Stimulated activated CD4-positive, alpha-beta T cell treated with anti-CD3 and anti-CD28 coated beads, Interleukin-2, amount 100 ng/mL, for 24 hours (primary cell): ENCODE data around the gene ZNF664.

Experiments used
- DNase-seq, 2 donors: peaks; one replicate each; pipeline ENCODE4 v3.0.0-alpha.2; 2020

ZNF664 gene

GRCh38 chr12:123991372-123991951, 18.4 kb downstream of the ZNF664 start:
- DNase-seq: no peak

GRCh38 chr12:123992118-123992825, 19.3 kb downstream of the ZNF664 start:
- DNase-seq: no peak

GRCh38 chr12:123995023-123995748, 22.2 kb downstream of the ZNF664 start:
- DNase-seq: no peak

DNA sequence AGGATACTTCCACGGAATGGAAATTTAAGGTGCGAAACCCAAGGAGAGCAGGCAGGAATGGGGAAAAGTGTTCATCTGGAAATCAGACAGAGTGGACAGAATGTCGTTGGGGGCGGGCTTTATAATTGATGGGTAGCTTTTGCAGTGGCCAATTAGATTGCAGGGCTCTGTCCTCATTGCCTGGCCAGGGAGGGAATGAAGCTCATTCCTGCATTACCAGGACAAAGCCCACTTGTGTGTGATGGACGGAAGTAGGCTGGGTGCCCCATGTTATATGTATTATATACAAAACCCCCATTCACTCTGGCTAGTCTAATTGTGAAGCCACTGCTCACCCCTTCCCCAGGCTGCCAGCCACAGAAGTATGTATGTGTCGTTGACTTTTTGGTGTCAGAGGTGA, 23.6 kb downstream of the ZNF664 start:
- no peak for DNase-seq

- no peak for DNase-seq
These were observed 24.2 kb downstream of the ZNF664 start for GRCh38 chr12:123997033-123997822.

DNA sequence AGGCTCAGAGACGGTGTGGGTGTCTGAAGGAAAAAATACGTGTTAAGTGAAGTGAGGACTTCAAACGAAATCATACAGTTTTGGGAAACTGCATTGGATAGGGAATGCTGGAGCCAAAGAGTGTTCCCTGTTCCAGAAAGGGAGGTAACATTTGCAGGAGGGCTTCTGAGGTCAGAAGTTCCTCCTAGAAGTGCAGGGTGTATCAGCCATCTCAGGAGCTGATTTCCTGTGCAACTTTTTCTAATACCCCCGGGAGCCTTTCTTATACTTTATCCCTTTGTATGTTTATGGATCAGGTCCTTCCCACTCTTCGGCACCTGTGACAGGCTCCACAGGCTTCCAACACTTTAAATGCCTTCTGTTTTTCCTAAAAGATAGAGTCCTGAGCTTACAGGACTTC, 24.9 kb downstream of the ZNF664 start:
- no peak for DNase-seq

DNA sequence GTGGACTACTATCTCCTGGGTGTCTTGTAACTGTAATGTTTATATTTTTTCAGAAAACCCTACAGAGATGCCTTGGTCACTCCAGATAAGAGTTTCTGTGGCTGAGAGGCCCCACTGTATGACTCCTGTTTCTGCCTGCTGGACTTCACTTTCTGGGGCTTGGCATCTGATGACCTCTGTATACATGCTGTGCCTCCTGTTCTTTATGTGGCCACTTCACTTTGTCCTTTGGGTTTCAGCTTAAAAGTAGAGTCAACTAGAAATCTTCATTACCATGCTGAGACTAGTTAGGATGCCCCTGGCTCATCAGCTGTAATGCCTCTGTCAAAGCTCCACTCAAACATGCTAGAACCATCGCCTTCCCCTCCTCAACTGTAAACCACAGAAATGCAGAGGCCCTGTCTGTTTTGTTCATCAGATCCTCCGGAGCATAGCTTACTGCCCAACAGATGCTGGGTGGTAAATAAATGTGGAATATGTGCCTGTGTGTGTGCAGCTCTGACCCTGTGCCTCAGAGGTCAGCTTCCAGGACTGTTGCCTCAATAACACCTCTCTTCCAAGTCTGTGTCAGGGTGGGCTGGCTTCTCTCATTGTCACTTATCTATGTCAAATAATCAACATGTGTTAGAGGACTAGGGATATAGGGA, 25.5 kb downstream of the ZNF664 start:
- DNase-seq: no peak

DNA sequence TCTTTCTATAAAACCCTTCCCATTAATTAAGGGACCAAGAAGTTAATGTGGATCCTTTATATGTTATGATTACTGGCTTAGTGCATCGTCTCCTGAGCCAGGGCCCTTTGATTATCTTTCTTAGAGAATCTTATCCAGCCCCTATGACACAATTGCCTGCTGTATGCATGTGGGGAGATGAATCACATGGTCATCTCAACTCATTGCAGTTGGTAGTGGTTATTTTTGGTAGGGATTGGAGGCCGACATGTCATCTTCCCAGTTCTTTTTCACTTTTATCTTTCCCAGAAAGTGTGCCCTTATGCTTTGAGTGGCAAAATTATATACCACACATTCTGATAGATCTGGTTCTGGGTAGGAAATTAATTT, 26.0 kb downstream of the ZNF664 start:
- no peak for DNase-seq

- DNase-seq: no peak
These were observed 27.1 kb downstream of the ZNF664 start for GRCh38 chr12:124000111-124000510.

GRCh38 chr12:124001343-124001742, 28.3 kb downstream of the ZNF664 start:
- no peak for DNase-seq

GRCh38 chr12:124002021-124002644, 29.1 kb downstream of the ZNF664 start:
- no peak for DNase-seq

DNA sequence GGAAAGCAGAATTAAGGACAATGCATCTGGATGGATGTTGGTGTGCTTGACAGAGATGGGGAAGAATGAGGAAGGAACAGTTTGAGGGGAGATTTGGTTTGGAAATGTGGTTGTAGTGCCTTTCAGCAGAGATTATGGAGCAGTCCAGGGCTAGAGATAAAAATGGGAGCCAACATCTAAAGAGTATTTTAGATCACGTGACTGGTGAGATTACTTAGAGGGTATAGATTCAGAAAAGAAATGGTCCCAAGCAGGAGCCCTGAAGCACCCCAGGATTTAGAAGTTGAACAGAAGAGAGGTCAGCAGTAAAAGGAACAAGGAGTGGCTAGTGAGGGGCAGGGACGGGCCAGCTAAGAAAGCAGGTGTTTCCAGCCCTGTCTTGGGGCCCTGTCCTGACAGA, 29.6 kb downstream of the ZNF664 start:
- DNase-seq: no peak

DNA sequence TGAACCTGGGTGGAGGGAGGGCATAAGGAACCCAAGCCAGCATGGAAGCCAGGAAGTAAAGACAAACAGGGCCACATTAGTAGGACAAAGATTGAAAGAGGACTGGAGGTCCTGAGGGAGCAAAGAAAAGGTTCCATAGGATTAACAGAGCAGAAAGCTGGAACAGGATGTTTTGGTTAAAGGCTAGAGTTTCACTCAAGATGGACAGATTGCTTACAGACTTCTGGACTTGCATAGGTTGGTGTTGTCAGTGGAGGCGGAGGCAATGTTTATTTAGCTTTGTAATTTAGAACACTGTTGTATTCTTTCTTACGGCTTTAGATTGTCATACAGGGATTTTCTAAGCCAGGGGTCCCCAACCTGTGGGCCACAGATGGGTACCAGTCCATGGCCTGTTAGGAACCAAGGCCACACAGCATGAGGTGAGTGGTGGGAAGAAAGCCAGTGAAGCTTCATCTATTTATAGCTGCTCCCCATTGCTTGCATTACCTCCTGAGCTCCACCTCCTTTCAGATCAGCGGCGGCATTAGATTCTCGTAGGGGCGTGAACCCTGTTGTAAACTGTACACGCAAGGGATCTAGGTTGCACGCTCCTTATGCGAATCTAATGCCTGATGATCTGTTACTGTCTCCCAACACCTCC, 31.3 kb downstream of the ZNF664 start:
- no peak for DNase-seq

DNA sequence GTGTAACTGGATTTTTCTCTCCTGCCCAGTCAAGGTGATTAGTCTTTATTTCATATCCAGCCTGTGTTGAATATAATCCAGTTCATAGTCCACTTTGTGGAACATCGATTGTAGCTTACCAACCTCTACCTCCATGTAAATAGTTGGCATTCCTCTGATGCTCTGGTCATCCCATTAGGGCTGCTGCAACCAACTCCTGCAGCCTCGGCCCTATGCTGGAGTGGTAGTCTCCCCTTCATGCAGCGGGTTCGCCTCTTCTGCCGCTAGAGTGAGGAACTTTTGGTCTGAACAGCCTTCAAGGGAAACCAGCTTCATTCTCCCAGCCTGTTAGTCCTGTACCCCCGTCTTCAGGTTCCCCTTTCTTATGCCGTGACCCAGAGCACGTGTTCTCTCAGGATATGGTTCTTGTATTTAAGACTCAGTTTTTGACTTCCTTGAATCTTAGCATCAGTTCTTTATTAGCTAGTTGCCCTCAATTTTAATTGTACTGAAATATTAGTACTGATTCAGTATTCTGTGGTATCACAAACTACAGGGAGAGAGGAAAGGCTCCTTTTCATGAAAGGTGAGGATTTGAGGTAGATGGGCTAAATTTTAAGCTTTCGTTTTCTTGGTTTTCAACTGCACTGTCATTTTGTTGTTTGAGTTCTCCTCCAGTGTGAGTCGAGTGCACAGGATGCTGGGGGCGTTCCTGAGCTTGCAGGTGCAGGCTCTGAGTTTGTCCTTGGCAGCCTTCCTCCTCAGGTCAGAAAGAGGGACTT, 33.2 kb downstream of the ZNF664 start:
- DNase-seq: peak in 1 of 2 donors; percentile 24

DNA sequence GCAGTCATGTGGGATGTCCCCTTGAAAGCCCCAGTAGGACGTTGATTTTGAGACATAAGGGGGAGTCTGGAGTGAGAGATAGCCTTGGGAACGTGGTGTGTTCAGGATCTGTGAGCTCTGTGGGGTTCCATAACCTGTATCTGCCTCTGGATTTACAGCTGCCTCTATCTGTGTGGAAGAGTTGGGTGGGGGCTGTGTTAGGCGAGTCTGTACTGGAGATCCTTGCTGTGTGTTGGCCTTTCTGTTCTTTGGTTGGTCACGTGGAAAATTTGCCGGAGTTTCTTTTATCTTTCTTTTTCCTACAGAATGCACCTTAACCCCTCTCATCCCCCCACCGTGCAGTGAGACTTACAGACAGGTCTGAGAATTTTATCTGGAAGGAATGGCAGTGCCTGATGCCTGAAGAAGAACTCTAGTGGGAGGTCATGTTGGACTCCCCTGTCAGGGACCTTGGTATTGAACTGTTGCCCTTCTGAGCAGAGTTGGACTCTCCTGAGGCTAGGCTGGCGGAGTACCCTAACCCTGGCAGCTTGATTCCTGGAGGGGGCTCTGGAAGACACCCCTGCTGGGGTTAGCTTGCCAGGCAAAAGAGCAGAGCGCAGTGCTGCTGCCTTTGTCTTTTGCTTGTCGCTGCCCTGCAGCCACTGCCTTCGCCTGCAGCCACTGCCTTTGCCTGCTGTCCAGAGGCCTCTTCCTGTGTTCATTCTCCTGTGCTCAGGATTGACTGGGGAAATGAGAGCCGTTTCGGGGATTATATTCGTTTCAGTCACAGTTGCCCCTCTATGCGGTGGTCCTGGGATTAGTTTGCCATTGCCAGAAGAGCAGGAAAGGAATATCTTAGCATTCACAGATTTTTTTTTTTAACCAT, 34.1 kb downstream of the ZNF664 start:
- DNase-seq: no peak

DNA sequence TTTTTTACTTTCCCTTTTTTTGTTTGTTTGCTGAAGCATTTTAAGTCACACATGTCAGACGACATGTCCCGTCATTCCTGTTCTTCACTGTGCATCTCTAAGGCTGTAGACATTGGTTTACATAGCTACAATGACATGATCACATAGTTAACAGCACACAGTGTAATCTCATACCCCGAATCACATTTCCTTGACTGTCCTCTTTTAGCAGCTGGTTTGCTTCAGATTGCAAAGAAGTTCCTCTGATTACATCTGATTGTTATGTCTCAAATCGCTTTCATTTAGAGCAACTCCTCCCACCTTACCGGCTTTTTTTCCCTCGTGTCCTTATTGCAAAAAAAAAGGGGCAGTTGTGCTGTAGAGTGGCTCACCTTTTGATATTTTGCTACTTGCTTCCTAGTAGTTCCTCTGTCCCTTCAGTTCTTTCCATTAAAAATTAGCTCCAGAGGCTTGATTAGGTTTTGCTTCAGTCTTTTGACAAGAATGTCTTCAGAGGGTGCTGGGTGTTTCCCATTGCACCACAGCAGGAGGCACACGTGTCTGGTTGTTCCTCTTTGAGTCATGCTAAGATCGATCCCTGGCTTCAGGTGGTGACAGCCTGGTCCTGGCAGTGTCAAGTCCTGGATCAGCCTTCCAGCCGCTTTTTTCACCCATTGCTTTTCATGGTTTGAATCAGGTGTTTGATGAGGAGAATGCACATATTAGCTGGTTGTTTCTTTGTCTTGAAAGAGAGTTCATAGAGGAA, 35.0 kb downstream of the ZNF664 start:
- no peak for DNase-seq

GRCh38 chr12:124008595-124008994, 35.6 kb downstream of the ZNF664 start:
- DNase-seq: no peak

DNA sequence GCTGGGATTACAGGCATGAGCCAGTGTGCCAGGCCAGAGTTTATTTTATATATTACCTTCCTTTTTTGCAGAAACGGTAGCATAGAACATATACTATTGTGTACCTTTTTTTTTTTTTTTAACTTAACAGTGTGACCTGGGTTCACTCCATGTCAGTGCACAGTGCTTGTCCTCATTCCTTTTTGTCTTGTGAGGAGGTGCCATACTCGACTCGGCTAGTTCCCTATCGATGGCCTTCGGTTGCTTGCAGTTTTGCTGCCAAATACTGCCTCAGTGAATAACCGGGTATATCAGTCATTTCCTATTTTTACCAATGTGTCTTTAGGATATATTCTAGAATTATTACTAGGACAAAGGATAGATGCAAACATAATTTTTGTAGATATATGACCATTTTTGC, 36.8 kb downstream of the ZNF664 start:
- no peak for DNase-seq

- no peak for DNase-seq
These were observed 37.7 kb downstream of the ZNF664 start for GRCh38 chr12:124010687-124011086.
